ENCODE results near the gene TCP11.

The TCP11 gene

GRCh38 chr6:35152067-35152707, 11.0 kb upstream of the TCP11 start:
- no peak for ATAC-seq
- TF ChIP-seq OSR1 (CRISPR knock-in tag; IDR thresholded peaks at IDR 0.05) (no peak), ESRRG (CRISPR knock-in tag; IDR thresholded peaks at IDR 0.05) (no peak), BACH2 (CRISPR knock-in tag; IDR thresholded peaks at IDR 0.05; ENCODE audit: borderline replicate concordance) (no peak), ZNF565 (CRISPR knock-in tag; conservative IDR thresholded peaks at IDR 0.05; ENCODE audit: low read depth) (no peak), GLIS3 (CRISPR knock-in tag; IDR thresholded peaks at IDR 0.05) (no peak), POU6F1 (CRISPR knock-in tag; IDR thresholded peaks at IDR 0.05; ENCODE audit: borderline replicate concordance, low read depth) (no peak), CSRNP3 (CRISPR knock-in tag; IDR thresholded peaks at IDR 0.05) (no peak), CREB5 (CRISPR knock-in tag; IDR thresholded peaks at IDR 0.05; ENCODE audit: low read depth) (no peak), PPARA (CRISPR knock-in tag; IDR thresholded peaks at IDR 0.05; ENCODE audit: borderline replicate concordance) (no peak), ZNF8 (CRISPR knock-in tag; IDR thresholded peaks at IDR 0.05) (no peak), TOX (CRISPR knock-in tag; IDR thresholded peaks at IDR 0.05; ENCODE audit: borderline replicate concordance) (no peak), ISL1 (CRISPR knock-in tag; IDR thresholded peaks at IDR 0.05) (no peak), ZFP3 (CRISPR knock-in tag; IDR thresholded peaks at IDR 0.05) (no peak), ZC3H10 (CRISPR knock-in tag; IDR thresholded peaks at IDR 0.05) (no peak), TSHZ2 (CRISPR knock-in tag; IDR thresholded peaks at IDR 0.05) (no peak), RARB (CRISPR knock-in tag; IDR thresholded peaks at IDR 0.05) (no peak), ZFP30 (CRISPR knock-in tag; IDR thresholded peaks at IDR 0.05) (no peak), PATZ1 (CRISPR knock-in tag; IDR thresholded peaks at IDR 0.05; ENCODE audit: borderline replicate concordance) (no peak), SNAI2 (CRISPR knock-in tag; IDR thresholded peaks at IDR 0.05) (no peak)

GRCh38 chr6:35151466-35151865, 10.3 kb upstream of the TCP11 start:
- no peak for TF ChIP-seq CREB5 (CRISPR knock-in tag; IDR thresholded peaks at IDR 0.05; ENCODE audit: low read depth)
- no peak for TF ChIP-seq ZFP30 (CRISPR knock-in tag; IDR thresholded peaks at IDR 0.05)
- no peak for TF ChIP-seq POU6F1 (CRISPR knock-in tag; IDR thresholded peaks at IDR 0.05; ENCODE audit: borderline replicate concordance, low read depth)
- no peak for TF ChIP-seq ESRRG (CRISPR knock-in tag; IDR thresholded peaks at IDR 0.05)
- no peak for TF ChIP-seq TOX (CRISPR knock-in tag; IDR thresholded peaks at IDR 0.05; ENCODE audit: borderline replicate concordance)
- no peak for TF ChIP-seq ZFP3 (CRISPR knock-in tag; IDR thresholded peaks at IDR 0.05)
- no peak for TF ChIP-seq CSDC2 (CRISPR knock-in tag; IDR thresholded peaks at IDR 0.05)
- TF ChIP-seq SNAI2 (CRISPR knock-in tag; IDR thresholded peaks at IDR 0.05): no peak
- TF ChIP-seq OSR1 (CRISPR knock-in tag; IDR thresholded peaks at IDR 0.05): no peak
- TF ChIP-seq BACH2 (CRISPR knock-in tag; IDR thresholded peaks at IDR 0.05; ENCODE audit: borderline replicate concordance): no peak
- ATAC-seq: no peak
